Measurements from ENCODE around the gene ABCC8.

The ABCC8 gene

DNA sequence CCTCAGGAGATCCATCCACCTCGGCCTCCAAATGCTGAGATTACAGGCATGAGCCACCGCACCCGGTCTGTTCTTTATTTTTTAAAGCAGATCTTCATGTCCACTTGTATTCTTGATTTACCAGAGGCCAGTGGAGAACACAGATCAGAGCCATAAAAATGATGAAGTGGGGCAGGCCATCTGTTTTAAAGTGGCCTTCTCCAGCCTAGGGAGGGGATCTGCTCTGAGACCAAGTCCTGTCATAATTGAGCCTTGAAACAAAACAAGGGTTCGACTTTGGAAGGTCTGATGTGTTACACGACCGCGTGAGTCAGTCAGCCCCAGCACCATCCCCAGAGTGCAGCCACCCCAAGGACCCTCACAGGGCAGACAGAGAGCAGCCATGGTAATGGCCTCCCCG lies 27.5 kb downstream of the ABCC8 start:
- ChIA-PET CTCF (interaction anchor here (0.7 kb wide), 1 partner anchor 239 kb away, joined by 4 read pairs; no protein-coding TSS in a partner anchor), POLR2A (no interaction called here)
- no peaks in the 10 kb centered on the region for H3K9me3 ChIP-seq (ENCODE audit: control insufficient read depth, insufficient read depth, low read depth, low read length)
- H3K4me1 ChIP-seq (ENCODE audit: control insufficient read depth, insufficient read depth, low read length): no peaks in the 10 kb centered on the region
- H3K27ac ChIP-seq (ENCODE audit: extremely low read depth, low read depth, low read length): no peak overlapping the region
- peaks cover 0 to 12% of the 10 kb centered on the region in 2 experiments; a peak in 1 of 3 replicates for H3K36me3 ChIP-seq (ENCODE audit: control insufficient read depth in 2 of 2, insufficient read depth in 1 of 2, low read length in 2 of 2)
- no peak for TF ChIP-seq SETDB1 (IDR thresholded peaks at IDR 0.05; ENCODE audit: insufficient read length, low read length)
- TF ChIP-seq ZBTB8A (tag by site-specific recombination; IDR thresholded peaks at IDR 0.05): no peak
- TF ChIP-seq ZNF707 (tag by site-specific recombination; IDR thresholded peaks at IDR 0.05): no peak
- no peak for TF ChIP-seq BCL11A (tag by site-specific recombination; IDR thresholded peaks at IDR 0.05; ENCODE audit: low read depth)
- TF ChIP-seq ZNF629 (tag by site-specific recombination; IDR thresholded peaks at IDR 0.05): no peak
- TF ChIP-seq, protein P1, sequence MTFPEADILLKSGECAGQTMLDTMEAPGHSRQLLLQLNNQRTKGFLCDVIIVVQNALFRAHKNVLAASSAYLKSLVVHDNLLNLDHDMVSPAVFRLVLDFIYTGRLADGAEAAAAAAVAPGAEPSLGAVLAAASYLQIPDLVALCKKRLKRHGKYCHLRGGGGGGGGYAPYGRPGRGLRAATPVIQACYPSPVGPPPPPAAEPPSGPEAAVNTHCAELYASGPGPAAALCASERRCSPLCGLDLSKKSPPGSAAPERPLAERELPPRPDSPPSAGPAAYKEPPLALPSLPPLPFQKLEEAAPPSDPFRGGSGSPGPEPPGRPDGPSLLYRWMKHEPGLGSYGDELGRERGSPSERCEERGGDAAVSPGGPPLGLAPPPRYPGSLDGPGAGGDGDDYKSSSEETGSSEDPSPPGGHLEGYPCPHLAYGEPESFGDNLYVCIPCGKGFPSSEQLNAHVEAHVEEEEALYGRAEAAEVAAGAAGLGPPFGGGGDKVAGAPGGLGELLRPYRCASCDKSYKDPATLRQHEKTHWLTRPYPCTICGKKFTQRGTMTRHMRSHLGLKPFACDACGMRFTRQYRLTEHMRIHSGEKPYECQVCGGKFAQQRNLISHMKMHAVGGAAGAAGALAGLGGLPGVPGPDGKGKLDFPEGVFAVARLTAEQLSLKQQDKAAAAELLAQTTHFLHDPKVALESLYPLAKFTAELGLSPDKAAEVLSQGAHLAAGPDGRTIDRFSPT (tag by site-specific recombination; IDR thresholded peaks at IDR 0.05): no peak
- TF ChIP-seq ZNF391 (tag by site-specific recombination; IDR thresholded peaks at IDR 0.05; ENCODE audit: borderline replicate concordance, low read depth): no peak
- TF ChIP-seq, protein P2, sequence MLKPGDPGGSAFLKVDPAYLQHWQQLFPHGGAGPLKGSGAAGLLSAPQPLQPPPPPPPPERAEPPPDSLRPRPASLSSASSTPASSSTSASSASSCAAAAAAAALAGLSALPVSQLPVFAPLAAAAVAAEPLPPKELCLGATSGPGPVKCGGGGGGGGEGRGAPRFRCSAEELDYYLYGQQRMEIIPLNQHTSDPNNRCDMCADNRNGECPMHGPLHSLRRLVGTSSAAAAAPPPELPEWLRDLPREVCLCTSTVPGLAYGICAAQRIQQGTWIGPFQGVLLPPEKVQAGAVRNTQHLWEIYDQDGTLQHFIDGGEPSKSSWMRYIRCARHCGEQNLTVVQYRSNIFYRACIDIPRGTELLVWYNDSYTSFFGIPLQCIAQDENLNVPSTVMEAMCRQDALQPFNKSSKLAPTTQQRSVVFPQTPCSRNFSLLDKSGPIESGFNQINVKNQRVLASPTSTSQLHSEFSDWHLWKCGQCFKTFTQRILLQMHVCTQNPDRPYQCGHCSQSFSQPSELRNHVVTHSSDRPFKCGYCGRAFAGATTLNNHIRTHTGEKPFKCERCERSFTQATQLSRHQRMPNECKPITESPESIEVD (tag by site-specific recombination; IDR thresholded peaks at IDR 0.05): no peak
- no peak for TF ChIP-seq EGR2 (tag by site-specific recombination; IDR thresholded peaks at IDR 0.05; ENCODE audit: low read depth)
- no peak for TF ChIP-seq ZNF133 (tag by site-specific recombination; IDR thresholded peaks at IDR 0.05)
- no peak for TF ChIP-seq ZXDB (tag by site-specific recombination; IDR thresholded peaks at IDR 0.05)
- TF ChIP-seq ZNF585B (tag by site-specific recombination; IDR thresholded peaks at IDR 0.05): no peak
- no peak for TF ChIP-seq ZNF701 (tag by site-specific recombination; IDR thresholded peaks at IDR 0.05)
- H3K4me3 ChIP-seq (ENCODE audit: low read depth, low read length): no peak overlapping the region

DNA sequence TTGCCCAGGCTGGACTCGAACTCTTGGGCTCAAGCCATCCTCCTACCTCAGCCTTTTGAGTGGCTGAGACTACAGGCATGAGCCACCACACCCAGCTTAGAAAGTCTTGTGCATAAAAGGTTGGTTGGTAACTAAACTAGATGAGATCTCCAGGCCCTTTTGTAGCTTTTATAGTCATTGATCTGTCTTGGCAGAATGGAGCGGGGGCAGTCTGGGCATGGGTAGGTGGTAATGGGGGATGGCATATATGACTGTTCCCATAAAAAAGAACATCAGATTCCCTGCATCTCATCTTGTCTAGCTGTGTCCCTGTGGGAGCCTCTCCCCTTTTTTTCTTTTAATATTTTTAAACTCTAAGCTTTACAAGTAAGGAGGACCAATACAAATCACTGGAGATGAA lies 30.2 kb downstream of the ABCC8 start:
- Histone ChIP-seq H3K4me1 (ENCODE audit: control insufficient read depth, insufficient read depth, low read length) (no peaks in the 10 kb centered on the region; the same call in 1 of the 2 replicates), H3K27ac (ENCODE audit: extremely low read depth, low read depth, low read length) (no peak overlapping the region), H3K36me3 (ENCODE audit: control insufficient read depth in 2 of 2, insufficient read depth in 1 of 2, low read length in 2 of 2) (peaks cover 0 to 5% of the 10 kb centered on the region in 2 experiments; a peak in 1 of 3 replicates), H3K4me3 (ENCODE audit: low read depth, low read length) (no peak overlapping the region), H3K9me3 (ENCODE audit: control insufficient read depth, insufficient read depth, low read depth, low read length) (no peaks in the 10 kb centered on the region)
- ChIA-PET CTCF (interaction anchor here (0.6 to 0.9 kb wide), 2 partner anchors 26 to 58 kb away, joined by 3 read pairs; no protein-coding TSS in a partner anchor), POLR2A (no interaction called here)
- TF ChIP-seq ZNF585B (tag by site-specific recombination; IDR thresholded peaks at IDR 0.05) (no peak), GLIS2 (tag by site-specific recombination; IDR thresholded peaks at IDR 0.05) (no peak), ZBTB1 (tag by site-specific recombination; IDR thresholded peaks at IDR 0.05) (no peak), ZNF16 (tag by site-specific recombination; IDR thresholded peaks at IDR 0.05; ENCODE audit: low read depth) (no peak), ZNF133 (tag by site-specific recombination; IDR thresholded peaks at IDR 0.05) (no peak), ZNF610 (tag by site-specific recombination; IDR thresholded peaks at IDR 0.05; ENCODE audit: borderline replicate concordance) (no peak), ZNF548 (tag by site-specific recombination; IDR thresholded peaks at IDR 0.05) (no peak), ZNF426 (tag by site-specific recombination; IDR thresholded peaks at IDR 0.05) (no peak), HOXA7 (CRISPR knock-in tag; IDR thresholded peaks at IDR 0.05; ENCODE audit: borderline replicate concordance) (no peak), ZNF121 (tag by site-specific recombination; IDR thresholded peaks at IDR 0.05) (no peak), ZNF623 (tag by site-specific recombination; IDR thresholded peaks at IDR 0.05) (no peak), ZNF658 (tag by site-specific recombination; IDR thresholded peaks at IDR 0.05) (no peak), ZNF544 (tag by site-specific recombination; IDR thresholded peaks at IDR 0.05) (no peak)
- TF ChIP-seq, protein P3, sequence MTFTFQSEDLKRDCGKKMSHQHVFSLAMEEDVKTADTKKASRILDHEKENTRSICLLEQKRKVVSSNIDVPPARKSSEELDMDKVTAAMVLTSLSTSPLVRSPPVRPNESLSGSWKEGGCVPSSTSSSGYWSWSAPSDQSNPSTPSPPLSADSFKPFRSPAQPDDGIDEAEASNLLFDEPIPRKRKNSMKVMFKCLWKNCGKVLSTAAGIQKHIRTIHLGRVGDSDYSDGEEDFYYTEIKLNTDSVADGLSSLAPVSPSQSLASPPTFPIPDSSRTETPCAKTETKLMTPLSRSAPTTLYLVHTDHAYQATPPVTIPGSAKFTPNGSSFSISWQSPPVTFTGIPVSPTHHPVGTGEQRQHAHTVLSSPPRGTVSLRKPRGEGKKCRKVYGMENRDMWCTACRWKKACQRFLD (tag by site-specific recombination; IDR thresholded peaks at IDR 0.05): no peak
- TF ChIP-seq, protein P4, sequence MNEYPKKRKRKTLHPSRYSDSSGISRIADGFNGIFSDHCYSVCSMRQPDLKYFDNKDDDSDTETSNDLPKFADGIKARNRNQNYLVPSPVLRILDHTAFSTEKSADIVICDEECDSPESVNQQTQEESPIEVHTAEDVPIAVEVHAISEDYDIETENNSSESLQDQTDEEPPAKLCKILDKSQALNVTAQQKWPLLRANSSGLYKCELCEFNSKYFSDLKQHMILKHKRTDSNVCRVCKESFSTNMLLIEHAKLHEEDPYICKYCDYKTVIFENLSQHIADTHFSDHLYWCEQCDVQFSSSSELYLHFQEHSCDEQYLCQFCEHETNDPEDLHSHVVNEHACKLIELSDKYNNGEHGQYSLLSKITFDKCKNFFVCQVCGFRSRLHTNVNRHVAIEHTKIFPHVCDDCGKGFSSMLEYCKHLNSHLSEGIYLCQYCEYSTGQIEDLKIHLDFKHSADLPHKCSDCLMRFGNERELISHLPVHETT (tag by site-specific recombination; IDR thresholded peaks at IDR 0.05): no peak
- TF ChIP-seq, protein P5, sequence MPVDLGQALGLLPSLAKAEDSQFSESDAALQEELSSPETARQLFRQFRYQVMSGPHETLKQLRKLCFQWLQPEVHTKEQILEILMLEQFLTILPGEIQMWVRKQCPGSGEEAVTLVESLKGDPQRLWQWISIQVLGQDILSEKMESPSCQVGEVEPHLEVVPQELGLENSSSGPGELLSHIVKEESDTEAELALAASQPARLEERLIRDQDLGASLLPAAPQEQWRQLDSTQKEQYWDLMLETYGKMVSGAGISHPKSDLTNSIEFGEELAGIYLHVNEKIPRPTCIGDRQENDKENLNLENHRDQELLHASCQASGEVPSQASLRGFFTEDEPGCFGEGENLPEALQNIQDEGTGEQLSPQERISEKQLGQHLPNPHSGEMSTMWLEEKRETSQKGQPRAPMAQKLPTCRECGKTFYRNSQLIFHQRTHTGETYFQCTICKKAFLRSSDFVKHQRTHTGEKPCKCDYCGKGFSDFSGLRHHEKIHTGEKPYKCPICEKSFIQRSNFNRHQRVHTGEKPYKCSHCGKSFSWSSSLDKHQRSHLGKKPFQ (tag by site-specific recombination; IDR thresholded peaks at IDR 0.05): no peak
